HepG2 (cell line): ENCODE results near the gene ZSWIM8. TPM values are rescaled to one million over a fixed set of nuclear protein-coding genes. Genes with fewer than 3 reads are reported as not detected.

Experiments used
- ATAC-seq: fragments of 200-7000 bp; cut with Tn5 transposase; 3 replicates; pipeline ENCODE4 v1.9.1; 2020; ENCODE audit warnings: mild to moderate bottlenecking, moderate library complexity
- BruUV-seq: library from RNA; stranded (reverse); fragments of 400-500 nt; replicated peaks from 2 replicates; lab custom pipeline; 2021; lab: Mats Ljungman, UMichigan
- CTCF ChIA-PET: fragments of 300-600 bp; formaldehyde crosslinking; extraction: SDS; loops from one replicate; lab custom pipeline; 2021; ENCODE audit warnings: low total read pairs, inconsistent platforms, low intra/inter-chr PET ratio; lab: Yijun Ruan, JAX
- POLR2A ChIA-PET: fragments of 350-600 bp; sonication (Branson Sonifier 250); formaldehyde crosslinking; loops from one replicate; lab custom pipeline; 2020; ENCODE audit warnings: antibody characterized with exemption, inconsistent platforms; lab: Yijun Ruan, JAX
- DNase-seq: peaks from one replicate; pipeline ENCODE4 v3.0.0-alpha.2; 2015; ENCODE audit warnings: low spot score
- FAIRE-seq: peaks from 3 replicates; lab custom pipeline; 2011; peaks lifted over from hg19 to GRCh38; lab: Jason Lieb, UNC
- H2AFZ ChIP-seq: one replicate; pipeline ENCODE4 v1.6.1; 2011; ENCODE audit warnings: low read length, inconsistent platforms
- H3K27ac ChIP-seq: fragments of 300-600 bp; 3 replicates; pipeline ENCODE4 v1.8.0; 2011; ENCODE audit warnings: mixed run types, mild to moderate bottlenecking, mixed read lengths, low read length, inconsistent platforms; ENCODE audit not compliant: insufficient read depth; ENCODE audit errors: extremely low read length
- H3K27me3 ChIP-seq, 2 experiments: fragments of 200-600 bp in 1 of 2; 2 replicates in 1 of 2; 3 replicates in 1 of 2; pipeline versions ENCODE4 v1.6.0 to v1.8.0; 2011; ENCODE audit warnings: low read length in 2 of 2, mild to moderate bottlenecking in 2 of 2, moderate library complexity in 2 of 2, inconsistent platforms in 1 of 2; ENCODE audit not compliant: insufficient read depth in 2 of 2, control insufficient read depth in 1 of 2
- H3K36me3 ChIP-seq, 2 experiments: fragments of 200-600 bp in 1 of 2; replicated peaks in 1 of 2; 2 replicates in 1 of 2; 3 replicates in 1 of 2; pipeline versions ENCODE4 v1.5.1 to v1.8.0; 2011; ENCODE audit warnings: low read length in 2 of 2, inconsistent platforms in 1 of 2; ENCODE audit not compliant: insufficient read depth in 2 of 2, control insufficient read depth in 1 of 2
- H3K4me1 ChIP-seq: 2 replicates; pipeline ENCODE4 v1.5.1; 2012; ENCODE audit warnings: low read length, inconsistent platforms; ENCODE audit not compliant: insufficient read depth
- H3K4me2 ChIP-seq: 2 replicates; pipeline ENCODE4 v1.6.0; 2011; ENCODE audit warnings: low read depth, low read length, inconsistent platforms
- H3K4me3 ChIP-seq, 3 experiments: fragments of 200-600 bp in 1 of 3; sonication (generic), shearing (Covaris generic) in 1 of 3; replicated peaks in 1 of 3; 2 replicates each; pipeline ENCODE4 v1.5.1; 2011 to 2016; ENCODE audit warnings: low read length in 3 of 3, inconsistent platforms in 2 of 3, low read depth in 2 of 3, mild to moderate bottlenecking in 2 of 3, control low read depth in 1 of 3, mixed read lengths in 1 of 3; ENCODE audit not compliant: insufficient read depth in 1 of 3
- H3K79me2 ChIP-seq: one replicate; pipeline ENCODE4 v1.6.1; 2011; ENCODE audit warnings: low read length, inconsistent platforms; ENCODE audit not compliant: insufficient read depth
- H3K9ac ChIP-seq: 2 replicates; pipeline ENCODE4 v1.6.0; 2011; ENCODE audit warnings: mild to moderate bottlenecking, low read depth, low read length, inconsistent platforms; ENCODE audit not compliant: insufficient read depth
- H3K9me3 ChIP-seq: 2 replicates; pipeline ENCODE4 v1.5.1; 2012; ENCODE audit warnings: mild to moderate bottlenecking, low read length
- H4K20me1 ChIP-seq: 2 replicates; pipeline ENCODE4 v1.6.0; 2011; ENCODE audit warnings: inconsistent platforms, mild to moderate bottlenecking, low read length, moderate library complexity; ENCODE audit not compliant: insufficient read depth
- ARNTL ChIP-seq: sonication (generic); formaldehyde crosslinking; IDR thresholded peaks from 2 replicates; pipeline ENCODE4 v1.4.0; 2020; ENCODE audit warnings: mild to moderate bottlenecking, missing genetic modification reagents
- GMEB1 ChIP-seq: sonication (generic); formaldehyde crosslinking; IDR thresholded peaks from 2 replicates; pipeline ENCODE4 v1.5.1; 2020; ENCODE audit warnings: missing genetic modification reagents, mild to moderate bottlenecking, borderline replicate concordance
- MATR3 ChIP-seq: sonication (generic); formaldehyde crosslinking; IDR thresholded peaks from 2 replicates; pipeline ENCODE4 v1.4.0; 2020; ENCODE audit warnings: missing genetic modification reagents
- NFKBIZ ChIP-seq: IDR thresholded peaks from 2 replicates; pipeline ENCODE4 v1.6.1; 2018; ENCODE audit warnings: missing genetic modification reagents, missing compliant biosample characterization
- PHF8 ChIP-seq: sonication (generic); formaldehyde crosslinking; IDR thresholded peaks from 2 replicates; pipeline ENCODE4 v1.5.0; 2020; ENCODE audit warnings: missing genetic modification reagents
- PPARG ChIP-seq: conservative IDR thresholded peaks from 2 replicates; pipeline ENCODE4 v1.6.1; 2016; ENCODE audit warnings: missing biosample characterization, missing genetic modification reagents
- REL ChIP-seq: sonication (generic); formaldehyde crosslinking; conservative IDR thresholded peaks from 2 replicates; pipeline ENCODE4 v1.8.0; 2022; ENCODE audit warnings: mild to moderate bottlenecking, missing genetic modification reagents, moderate library complexity
- SOX6 ChIP-seq, 2 experiments: fragments of 450-650 bp in 1 of 2; sonication (generic) in 1 of 2; formaldehyde crosslinking in 1 of 2; IDR thresholded peaks; 2 replicates each; pipeline versions ENCODE4 v1.4.0 to v1.6.1; 2017 to 2020; ENCODE audit warnings: antibody characterized with exemption in 1 of 2, mild to moderate bottlenecking in 1 of 2, missing genetic modification reagents in 1 of 2
- TEAD3 ChIP-seq: optimal IDR thresholded peaks from 2 replicates; pipeline ENCODE3; 2016; ENCODE audit warnings: borderline replicate concordance
- ZNF12 ChIP-seq: sonication (generic); formaldehyde crosslinking; IDR thresholded peaks from 2 replicates; pipeline ENCODE4 v1.5.0; 2020; ENCODE audit warnings: missing genetic modification reagents
- ZNF383 ChIP-seq: sonication (generic); formaldehyde crosslinking; IDR thresholded peaks from 2 replicates; pipeline ENCODE4 v1.4.0; 2020; ENCODE audit warnings: missing genetic modification reagents, mild to moderate bottlenecking, borderline replicate concordance
- ZNF44 ChIP-seq: sonication (generic); formaldehyde crosslinking; IDR thresholded peaks from 2 replicates; pipeline ENCODE4 v1.5.1; 2020; ENCODE audit warnings: mild to moderate bottlenecking, missing genetic modification reagents
- ZNF510 ChIP-seq: sonication (generic); formaldehyde crosslinking; IDR thresholded peaks from 2 replicates; pipeline ENCODE4 v1.4.0; 2020; ENCODE audit warnings: low read depth, mild to moderate bottlenecking, missing genetic modification reagents
- WGBS: methylation state at CpG from one replicate; pipeline ENCODE4 v1.1.6; 2017; ENCODE audit warnings: low lambda C conversion rate; 5-methylcytosine and 5-hydroxymethylcytosine counted together
- in situ Hi-C: cut with HindIII; loops from 2 replicates; pipeline ENCODE4 v1.10.0; 2017; ENCODE audit warnings: low pct_unique_long_range_greater_than_20kb; ENCODE audit not compliant: extremely low pct_ligation_motif_present
- intact Hi-C: fragments of 100-400 bp; cut with micrococcal nuclease; formaldehyde crosslinking; loops from one replicate; pipeline ENCODE4 v1.10.0; 2022; ENCODE audit not compliant: unreplicated experiment
- polyA plus RNA-seq, 8 experiments: library from polyadenylated mRNA; depleted of rRNA in 3 of 8; stranded (reverse) in 7 of 8; unstranded in 1 of 8; fragments of >200 nt; fragmentation: Illumina TruSeq in 4 of 8; extraction: Trizol in 4 of 8; gene quantifications; 2 replicates each; pipeline versions ENCODE4 v1.2.1 to v1.2.3, GENCODE V29; 2011 to 2016; ENCODE audit warnings: low read depth in 4 of 8, missing spikeins in 1 of 8, mixed read lengths in 1 of 8; ENCODE audit not compliant: insufficient read depth in 1 of 8
- total RNA-seq, 5 experiments: library from RNA; depleted of rRNA; stranded (reverse); fragments of >200 nt; fragmentation: Illumina TruSeq; extraction: Trizol; gene quantifications; 2 replicates each; pipeline ENCODE4 v1.2.3, GENCODE V29; 2016; ENCODE audit warnings: low read depth in 1 of 5
- TF ChIP-seq, protein P1 (sequence below): sonication (generic); formaldehyde crosslinking; conservative IDR thresholded peaks from 2 replicates; pipeline ENCODE4 v1.4.0; 2020; ENCODE audit warnings: missing genetic modification reagents
- TF ChIP-seq, protein P2 (sequence below): sonication (generic); formaldehyde crosslinking; IDR thresholded peaks from 2 replicates; pipeline ENCODE4 v1.4.0; 2020; ENCODE audit warnings: missing genetic modification reagents, borderline replicate concordance

ZSWIM8 gene
- total and polyA plus RNA-seq, 2 of the 13 experiments (the other 11 are each of a cell fraction or from before 2014, with no cell fraction given): 39.9 to 98.2 TPM

- TF ChIP-seq ZNF510 (CRISPR knock-in tag): no peak
- TF ChIP-seq SOX6 (IDR thresholded peaks at IDR 0.05): no peak
- no peak for TF ChIP-seq SOX6 (CRISPR knock-in tag; IDR thresholded peaks at IDR 0.05)
- TF ChIP-seq ARNTL (CRISPR knock-in tag): no peak
- no peak for TF ChIP-seq MATR3 (CRISPR knock-in tag)
- TF ChIP-seq GMEB1 (CRISPR knock-in tag): no peak
- TF ChIP-seq PHF8 (CRISPR knock-in tag): no peak
- no peak for TF ChIP-seq NFKBIZ (CRISPR knock-in tag)
These were observed 57.9 kb downstream of the ZSWIM8 start (continued) for GRCh38 chr10:73843261-73843660.

- ChIA-PET POLR2A (interaction anchor here (1.3 kb wide), 1 partner anchor 33 kb away, joined by 3 read pairs; no protein-coding TSS in a partner anchor), CTCF (interaction anchor here (4.9 kb wide), 1 partner anchor 33 kb away, joined by 60 read pairs; no protein-coding TSS in a partner anchor)
- DNase-seq (no peak), FAIRE-seq (no peak), ATAC-seq (no peak)
- intact Hi-C loops (no loop called here), in situ Hi-C loops (loop anchor here (5.0 kb wide), 1 partner anchor 35 kb away; no protein-coding TSS in a partner anchor)
- BruUV-seq: no TSS peak
- Histone ChIP-seq H3K27me3 (no peaks in the 10 kb centered on the region), H3K36me3 (peaks cover 23 to 46% of the 10 kb centered on the region in 2 experiments), H3K4me1 (peaks cover 14% of the 10 kb centered on the region), H3K4me3 (no peak overlapping the region), H2AFZ (no peak overlapping the region), H3K4me2 (no peak overlapping the region), H3K9ac (no peak overlapping the region), H3K79me2 (no peaks in the 10 kb centered on the region), H3K9me3 (no peaks in the 10 kb centered on the region), H3K27ac (no peak overlapping the region), H4K20me1 (no peaks in the 10 kb centered on the region)
- 100% methylated on average over 5 of the region's 7 CpGs for WGBS
- TF ChIP-seq REL (CRISPR knock-in tag) (no peak), ZNF12 (CRISPR knock-in tag) (no peak), PPARG (CRISPR knock-in tag) (no peak), TEAD3 (CRISPR knock-in tag) (no peak), ZNF383 (no peak), ZNF44 (CRISPR knock-in tag) (no peak)
- TF ChIP-seq, protein P1, sequence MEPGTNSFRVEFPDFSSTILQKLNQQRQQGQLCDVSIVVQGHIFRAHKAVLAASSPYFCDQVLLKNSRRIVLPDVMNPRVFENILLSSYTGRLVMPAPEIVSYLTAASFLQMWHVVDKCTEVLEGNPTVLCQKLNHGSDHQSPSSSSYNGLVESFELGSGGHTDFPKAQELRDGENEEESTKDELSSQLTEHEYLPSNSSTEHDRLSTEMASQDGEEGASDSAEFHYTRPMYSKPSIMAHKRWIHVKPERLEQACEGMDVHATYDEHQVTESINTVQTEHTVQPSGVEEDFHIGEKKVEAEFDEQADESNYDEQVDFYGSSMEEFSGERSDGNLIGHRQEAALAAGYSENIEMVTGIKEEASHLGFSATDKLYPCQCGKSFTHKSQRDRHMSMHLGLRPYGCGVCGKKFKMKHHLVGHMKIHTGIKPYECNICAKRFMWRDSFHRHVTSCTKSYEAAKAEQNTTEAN (CRISPR knock-in tag): no peak
- TF ChIP-seq, protein P2, sequence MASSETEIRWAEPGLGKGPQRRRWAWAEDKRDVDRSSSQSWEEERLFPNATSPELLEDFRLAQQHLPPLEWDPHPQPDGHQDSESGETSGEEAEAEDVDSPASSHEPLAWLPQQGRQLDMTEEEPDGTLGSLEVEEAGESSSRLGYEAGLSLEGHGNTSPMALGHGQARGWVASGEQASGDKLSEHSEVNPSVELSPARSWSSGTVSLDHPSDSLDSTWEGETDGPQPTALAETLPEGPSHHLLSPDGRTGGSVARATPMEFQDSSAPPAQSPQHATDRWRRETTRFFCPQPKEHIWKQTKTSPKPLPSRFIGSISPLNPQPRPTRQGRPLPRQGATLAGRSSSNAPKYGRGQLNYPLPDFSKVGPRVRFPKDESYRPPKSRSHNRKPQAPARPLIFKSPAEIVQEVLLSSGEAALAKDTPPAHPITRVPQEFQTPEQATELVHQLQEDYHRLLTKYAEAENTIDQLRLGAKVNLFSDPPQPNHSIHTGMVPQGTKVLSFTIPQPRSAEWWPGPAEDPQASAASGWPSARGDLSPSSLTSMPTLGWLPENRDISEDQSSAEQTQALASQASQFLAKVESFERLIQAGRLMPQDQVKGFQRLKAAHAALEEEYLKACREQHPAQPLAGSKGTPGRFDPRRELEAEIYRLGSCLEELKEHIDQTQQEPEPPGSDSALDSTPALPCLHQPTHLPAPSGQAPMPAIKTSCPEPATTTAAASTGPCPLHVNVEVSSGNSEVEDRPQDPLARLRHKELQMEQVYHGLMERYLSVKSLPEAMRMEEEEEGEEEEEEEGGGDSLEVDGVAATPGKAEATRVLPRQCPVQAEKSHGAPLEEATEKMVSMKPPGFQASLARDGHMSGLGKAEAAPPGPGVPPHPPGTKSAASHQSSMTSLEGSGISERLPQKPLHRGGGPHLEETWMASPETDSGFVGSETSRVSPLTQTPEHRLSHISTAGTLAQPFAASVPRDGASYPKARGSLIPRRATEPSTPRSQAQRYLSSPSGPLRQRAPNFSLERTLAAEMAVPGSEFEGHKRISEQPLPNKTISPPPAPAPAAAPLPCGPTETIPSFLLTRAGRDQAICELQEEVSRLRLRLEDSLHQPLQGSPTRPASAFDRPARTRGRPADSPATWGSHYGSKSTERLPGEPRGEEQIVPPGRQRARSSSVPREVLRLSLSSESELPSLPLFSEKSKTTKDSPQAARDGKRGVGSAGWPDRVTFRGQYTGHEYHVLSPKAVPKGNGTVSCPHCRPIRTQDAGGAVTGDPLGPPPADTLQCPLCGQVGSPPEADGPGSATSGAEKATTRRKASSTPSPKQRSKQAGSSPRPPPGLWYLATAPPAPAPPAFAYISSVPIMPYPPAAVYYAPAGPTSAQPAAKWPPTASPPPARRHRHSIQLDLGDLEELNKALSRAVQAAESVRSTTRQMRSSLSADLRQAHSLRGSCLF (CRISPR knock-in tag): no peak
These were observed 61.6 kb downstream of the ZSWIM8 start for GRCh38 chr10:73847031-73847430.
